HG03558 (cell line): ENCODE measurements around the gene PIK3R5.
"Not testable (repeated sequence)": the region's sequence is repeated elsewhere in the genome, so short reads cannot be mapped to it uniquely, and the experiment has no call there.

ENCODE experiments used
- ATAC-seq: cut with Tn5 transposase; IDR thresholded peaks from one replicate; pipeline ENCODE4 v1.9.1; 2021; ENCODE audit warnings: moderate number of reproducible peaks; ENCODE audit not compliant: unreplicated experiment; ENCODE audit errors: extremely low read depth

Gene PIK3R5

DNA sequence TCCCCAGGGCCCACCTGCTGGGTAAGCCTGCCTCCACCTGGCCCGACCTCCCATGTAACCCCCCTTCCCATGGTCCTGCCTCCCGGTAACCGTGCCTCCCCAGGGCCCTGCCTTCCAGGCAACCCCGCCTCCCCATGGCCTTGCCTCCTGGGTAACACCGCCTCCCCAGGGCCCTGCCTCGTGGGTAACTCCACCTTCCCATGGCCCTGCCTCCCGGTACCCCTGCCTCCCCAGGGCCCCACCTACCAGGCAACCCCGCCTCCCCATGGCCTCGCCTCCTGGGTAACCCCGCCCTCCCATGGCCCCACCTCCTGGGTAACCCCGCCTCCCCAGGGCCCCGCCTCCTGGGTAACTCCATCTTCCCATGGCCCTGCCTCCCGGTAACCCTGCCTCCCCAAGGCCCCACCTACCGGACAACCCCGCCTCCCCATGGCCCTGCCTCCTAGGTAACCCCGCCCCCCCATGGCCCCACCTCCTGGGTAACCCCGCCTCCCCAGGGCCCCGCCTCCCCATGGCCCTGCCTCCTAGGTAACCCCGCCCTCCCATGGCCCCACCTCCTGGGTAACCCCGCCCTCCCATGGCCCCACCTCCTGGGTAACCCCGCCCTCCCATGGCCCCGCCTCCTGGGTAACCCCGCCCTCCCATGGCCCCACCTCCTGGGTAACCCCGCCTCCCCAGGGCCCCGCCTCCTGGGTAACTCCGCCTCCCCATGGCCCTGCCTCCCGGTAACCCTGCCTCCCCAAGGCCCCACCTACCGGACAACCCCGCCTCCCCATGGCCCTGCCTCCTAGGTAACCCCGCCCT lies 80.1 kb downstream of the PIK3R5 start:
- not testable (repeated sequence) for ATAC-seq

DNA sequence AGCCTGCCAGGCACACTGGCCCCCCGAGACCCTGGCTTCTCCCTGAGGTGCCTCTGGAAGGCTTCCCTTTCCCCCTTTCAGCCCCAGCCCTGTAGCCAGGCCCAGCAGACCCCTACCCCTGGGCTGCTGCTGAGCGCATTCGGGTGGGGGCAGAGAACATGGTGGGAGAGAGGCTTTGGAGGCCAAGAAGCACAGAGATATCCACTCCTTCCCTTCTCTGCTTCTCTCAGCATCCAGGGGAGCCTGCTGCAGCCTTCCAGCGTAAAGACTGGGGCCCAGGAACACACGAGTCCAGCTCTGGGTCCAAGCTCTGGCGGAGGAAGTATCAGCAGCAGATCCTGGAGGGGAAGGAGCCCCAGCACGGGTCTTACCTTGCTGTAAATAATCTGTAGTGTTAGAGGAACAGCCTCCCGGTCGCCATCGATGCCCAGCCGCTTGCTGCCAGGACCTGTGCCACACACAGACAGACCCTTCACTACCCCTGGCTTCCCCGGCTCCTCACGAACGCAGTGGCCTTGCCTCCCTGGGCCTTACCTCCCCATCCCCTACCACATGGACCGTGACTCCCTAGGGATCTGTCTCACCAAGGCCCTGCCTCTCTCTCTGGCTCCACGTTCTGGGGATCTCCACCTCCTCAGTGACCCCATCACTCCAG lies 81.0 kb downstream of the PIK3R5 start:
- no peak for ATAC-seq

DNA sequence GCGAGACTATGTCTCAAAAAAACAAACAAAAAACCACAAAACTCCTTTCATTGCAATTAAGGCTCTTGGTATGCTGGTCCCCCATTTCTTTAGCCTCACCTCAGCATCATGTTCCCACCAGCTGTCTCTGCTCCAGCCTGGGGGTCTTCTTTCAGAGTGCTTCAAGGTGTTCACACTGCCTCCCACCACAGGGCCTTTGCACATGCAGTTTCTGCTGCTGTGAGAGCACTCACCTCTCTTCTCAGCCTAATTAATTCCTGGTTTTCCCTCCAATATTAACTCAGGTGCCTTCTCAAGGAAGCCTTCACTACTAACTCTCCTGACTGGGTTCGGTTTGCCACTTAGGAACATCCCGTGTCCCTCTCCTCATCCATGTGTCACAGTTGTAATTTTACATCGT lies 82.2 kb downstream of the PIK3R5 start:
- no peak for ATAC-seq

DNA sequence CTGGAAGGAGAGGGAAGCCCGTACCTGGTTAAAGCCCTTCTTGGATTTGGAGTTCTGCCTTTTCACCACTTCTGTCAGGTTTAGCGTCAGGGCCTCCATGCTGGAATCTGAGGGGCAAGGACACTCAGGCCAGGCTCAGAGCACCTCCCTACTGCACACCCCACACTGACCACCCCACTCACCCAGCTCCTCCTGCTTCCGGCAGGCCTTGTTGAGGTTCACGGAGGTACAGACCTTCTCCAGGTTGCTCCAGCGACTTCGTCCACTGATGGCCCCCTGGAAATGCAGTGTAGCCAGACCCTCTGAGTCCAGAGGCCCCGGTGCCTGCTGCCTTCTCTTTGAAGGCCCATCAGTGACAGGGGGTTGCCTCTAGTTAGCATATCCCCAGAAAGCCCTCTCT lies 83.9 kb downstream of the PIK3R5 start:
- no peak for ATAC-seq

DNA sequence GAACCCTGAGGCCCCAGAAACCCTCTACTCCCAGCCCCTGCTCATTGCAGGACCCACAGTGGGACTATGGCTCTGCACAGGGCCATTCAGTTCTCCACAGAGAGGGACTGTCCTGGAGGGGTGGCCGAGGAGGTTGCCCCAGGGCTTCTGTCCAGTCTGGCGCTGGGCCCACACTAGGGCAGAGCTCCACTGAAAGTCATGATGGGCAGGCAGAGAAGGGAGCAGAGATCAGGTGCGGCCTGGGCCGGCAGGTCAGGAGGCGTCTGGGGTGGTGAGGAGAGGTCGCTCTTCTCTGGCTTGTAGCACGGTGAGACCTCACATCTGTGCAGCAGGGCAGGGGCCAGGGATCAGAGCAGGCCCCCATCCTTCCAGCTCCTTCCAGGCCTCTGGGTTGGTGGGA lies 85.0 kb downstream of the PIK3R5 start:
- no peak for ATAC-seq

DNA sequence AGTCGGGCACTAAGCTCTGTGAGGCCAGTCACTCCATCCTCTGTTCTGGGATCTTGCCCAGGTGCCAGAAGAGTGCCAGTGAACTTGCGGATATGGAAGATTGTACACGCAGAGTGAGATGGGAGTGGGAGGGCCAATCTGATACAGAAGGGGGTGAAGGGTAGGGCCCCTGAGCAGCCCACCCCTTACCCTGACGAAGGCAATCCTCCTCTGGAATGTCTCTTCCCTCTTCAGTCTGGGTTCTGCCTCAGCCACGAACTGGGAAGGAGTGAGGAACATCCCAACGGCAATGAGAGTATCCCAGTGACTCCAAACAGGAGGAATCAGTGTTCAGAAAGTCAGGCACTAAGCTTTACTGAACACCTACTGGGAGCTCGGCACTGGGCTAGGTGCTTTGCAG lies 86.1 kb downstream of the PIK3R5 start:
- no peak for ATAC-seq

DNA sequence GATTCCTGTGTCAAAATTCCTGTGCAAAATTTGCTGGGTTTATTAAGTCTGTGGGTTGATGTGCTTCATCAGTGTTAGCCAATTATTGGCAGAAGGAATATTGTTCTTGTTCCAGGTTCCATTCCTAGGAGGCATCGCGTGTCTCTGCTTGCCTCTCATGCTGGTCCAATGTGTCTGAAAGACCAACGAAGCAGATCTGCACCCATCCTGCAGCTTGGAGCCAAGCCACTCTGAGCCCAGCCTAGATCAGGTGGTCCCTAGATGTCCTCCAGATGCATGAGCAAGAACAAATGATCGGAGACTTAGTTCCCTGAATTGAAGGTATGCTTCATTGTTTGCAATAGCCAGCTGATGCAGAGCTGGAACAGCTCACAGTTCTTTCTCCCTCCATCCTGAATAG lies 87.5 kb downstream of the PIK3R5 start:
- no peak for ATAC-seq

DNA sequence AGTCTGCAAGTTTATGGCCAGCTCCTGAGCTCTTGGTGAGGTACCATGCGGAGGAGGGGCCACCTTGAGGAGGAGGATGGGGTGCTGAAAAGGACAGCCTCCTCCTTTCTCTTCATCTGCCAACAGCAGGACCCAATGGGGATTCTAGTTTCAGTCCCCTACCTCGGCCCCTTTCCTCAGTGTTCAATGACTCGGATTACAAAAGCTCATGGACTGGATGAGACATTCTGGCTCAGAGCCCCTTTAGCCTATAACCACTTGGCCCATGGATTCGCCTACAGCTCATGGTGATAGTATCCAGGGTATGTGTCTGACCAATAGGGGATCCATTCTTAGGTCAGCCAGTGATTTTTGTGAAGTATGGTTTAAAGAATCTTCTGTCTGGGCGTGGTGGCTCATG lies 89.5 kb downstream of the PIK3R5 start:
- ATAC-seq = no peak

DNA sequence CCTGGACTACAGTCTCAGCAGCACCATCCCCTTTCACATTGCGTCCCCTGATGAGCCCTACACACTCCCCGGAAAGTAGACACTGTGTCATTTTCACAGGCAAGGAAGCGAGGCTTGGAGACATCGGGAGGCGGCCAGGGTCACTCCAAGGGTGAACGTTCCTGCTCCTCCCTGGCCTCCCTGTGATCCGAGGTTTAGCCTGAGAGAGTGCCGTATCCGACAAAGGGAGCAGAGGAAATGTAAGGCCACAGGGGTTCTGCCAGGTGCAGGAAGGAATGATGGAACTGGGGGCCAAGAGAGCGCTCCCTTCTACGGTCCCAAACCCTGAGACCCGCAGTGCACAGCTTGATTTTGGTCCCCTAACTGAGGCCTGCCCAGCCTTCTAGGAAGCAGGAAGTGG lies 90.1 kb downstream of the PIK3R5 start:
- no peak for ATAC-seq

DNA sequence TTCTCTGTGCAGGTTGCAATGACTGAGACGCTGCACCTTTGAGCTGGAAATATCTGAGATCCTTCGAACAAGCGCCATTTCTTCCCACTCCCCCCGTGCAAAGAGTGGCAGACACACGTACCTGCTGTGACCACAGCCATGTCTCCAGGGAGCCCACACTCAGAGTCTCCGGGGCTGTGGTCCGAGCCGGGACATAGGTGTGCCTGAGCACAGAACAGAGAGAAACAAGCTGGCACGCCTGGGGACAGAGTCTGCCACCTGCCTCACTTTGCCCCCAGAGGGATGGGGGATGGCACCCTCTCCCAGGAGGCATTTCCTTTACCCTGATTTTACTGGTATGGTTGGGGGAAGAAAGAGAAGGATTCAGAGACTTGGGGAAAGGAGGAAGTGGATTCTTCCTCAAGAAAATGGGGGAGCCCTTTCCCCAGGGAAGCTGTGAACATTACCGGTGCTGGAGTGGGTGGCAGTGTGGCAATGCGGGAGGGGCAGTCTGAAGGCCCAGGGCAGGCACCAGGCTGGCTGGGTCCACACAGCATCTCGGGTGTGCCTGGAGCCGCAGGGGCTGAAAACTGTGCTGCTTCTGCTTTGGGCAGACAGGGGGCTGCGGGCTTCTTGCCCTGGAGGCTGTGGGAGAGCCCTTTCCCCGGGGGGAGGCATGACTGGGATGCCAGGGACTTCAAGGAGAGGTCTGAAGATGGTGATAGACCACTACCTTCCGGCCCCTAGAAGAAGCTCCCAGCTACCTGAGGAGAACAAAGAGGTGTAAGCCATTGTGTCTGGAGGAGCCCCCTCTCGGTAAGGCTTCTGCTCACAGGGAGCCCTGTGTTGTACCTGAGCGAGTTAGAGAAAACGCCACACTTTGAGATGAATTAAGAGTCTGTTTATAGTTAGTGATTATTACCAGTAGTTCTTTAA lies 91.4 kb downstream of the PIK3R5 start:
- no peak for ATAC-seq

DNA sequence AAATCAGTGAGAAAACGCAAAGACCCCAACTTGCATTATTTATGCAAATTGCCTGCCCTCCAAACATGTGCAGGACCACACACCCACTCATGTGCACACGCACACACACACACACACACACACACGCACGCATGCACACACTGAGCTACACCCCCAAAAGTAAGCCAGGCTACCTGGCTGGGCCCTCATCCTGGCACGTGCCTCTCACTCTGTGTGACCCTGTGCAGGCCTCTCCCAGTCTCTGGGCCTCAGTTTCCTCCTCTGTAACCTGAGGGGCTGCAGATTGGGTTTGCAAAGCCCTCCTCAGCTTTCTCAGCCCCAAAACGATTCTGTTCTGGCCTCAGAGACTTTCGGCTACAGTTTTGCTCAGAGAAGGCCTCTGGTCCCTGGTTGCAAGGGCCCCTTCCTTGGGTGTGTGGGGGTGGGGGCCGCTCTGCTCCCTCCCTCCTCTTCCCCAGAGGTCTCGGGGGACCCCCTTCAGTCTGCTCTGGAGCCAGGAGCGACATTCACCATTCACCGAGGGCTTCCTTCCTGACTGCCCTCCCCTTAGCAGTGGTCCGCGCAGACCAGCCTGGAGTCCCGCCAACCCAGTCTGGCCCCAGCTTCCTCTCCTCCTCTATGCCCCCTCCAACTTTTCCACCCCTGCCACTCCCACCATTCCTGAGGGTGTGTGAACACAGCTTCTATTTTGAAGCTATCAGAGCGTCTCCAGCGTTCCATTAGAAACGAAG lies 92.6 kb downstream of the PIK3R5 start:
- ATAC-seq = no peak

DNA sequence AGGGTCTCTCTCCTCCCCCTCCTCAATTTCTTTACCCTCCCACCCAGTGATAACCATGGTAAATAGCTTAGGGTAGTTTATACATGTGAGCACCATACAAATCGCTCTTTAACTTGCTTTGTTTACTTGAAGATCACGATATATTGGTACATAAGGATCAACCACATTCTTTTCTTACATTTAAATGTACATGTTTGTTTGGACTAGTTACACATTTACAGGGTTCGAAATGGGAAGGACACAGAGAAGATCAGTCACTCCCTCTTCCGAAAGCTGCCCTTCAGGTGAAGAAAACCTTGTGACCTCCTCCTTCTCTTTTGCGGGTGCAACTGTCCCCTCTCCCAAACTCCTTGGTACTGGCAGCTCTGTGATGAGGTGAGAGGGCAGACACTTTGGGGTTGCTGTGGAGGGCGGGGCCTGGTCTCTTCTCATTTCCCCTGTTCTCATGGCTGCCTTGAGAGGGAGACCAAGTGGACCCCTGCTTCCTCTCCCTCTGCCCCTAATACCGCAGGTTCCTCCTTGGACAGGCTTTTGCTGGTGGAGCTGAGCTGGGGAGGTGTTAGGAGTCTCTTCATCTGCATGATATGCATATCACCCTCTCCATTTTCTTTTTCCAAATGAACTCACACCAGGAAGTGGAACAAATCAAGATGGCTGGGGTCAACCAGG lies 93.3 kb downstream of the PIK3R5 start:
- ATAC-seq = no peak

DNA sequence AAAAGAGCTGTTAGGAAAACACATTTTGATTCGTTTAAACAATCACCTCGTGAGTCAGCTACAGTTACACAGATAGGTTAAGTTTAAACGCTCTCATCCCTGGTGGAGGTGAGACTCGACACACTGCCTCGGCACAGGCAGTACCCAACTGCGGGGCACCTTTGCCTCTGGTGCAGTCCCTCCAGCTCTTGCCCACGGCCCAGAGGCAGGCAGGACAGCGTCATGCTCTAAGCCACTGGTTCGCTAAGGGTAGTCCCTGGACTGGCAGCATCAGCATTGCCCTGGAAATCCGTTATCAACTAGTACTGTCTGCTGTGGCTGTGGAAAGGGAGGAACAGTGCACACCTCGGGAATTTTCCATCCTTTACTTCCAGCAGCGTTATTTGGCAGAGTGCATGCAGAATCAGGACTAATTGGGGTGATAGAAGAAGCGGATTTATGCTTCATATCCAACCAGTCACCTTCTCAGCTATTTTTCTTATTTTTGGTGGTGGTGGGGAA lies 94.4 kb downstream of the PIK3R5 start:
- no peak for ATAC-seq

DNA sequence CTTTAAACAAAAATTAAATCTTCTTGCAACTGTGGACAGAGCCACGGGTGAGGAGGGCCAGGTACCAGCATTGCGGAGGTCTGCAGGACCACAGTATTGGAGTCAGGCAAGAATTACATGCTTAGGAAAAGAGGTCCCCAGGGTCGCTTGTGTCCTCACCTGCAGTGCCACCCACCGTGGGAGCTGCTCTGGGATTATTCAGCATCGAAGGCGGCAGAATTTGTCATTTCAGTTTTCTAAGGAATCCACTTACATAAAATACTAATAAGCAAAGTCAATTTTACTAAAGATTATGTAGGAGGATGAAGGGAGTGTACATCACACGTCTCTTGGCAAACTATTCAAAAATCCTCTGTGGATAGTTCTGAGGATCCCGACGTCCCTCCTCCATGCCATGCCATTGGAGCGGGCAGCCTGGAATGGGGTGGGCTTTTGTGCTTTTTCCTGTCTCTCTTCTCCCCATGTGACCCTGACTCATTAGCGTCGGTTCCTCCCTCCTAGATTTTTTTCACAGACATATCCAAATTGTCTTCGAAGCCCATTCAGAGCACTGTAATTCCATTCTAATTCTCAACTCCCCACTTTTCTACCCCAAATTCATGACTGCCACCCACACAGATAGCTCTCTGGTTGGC lies 95.0 kb downstream of the PIK3R5 start:
- no peak for ATAC-seq

DNA sequence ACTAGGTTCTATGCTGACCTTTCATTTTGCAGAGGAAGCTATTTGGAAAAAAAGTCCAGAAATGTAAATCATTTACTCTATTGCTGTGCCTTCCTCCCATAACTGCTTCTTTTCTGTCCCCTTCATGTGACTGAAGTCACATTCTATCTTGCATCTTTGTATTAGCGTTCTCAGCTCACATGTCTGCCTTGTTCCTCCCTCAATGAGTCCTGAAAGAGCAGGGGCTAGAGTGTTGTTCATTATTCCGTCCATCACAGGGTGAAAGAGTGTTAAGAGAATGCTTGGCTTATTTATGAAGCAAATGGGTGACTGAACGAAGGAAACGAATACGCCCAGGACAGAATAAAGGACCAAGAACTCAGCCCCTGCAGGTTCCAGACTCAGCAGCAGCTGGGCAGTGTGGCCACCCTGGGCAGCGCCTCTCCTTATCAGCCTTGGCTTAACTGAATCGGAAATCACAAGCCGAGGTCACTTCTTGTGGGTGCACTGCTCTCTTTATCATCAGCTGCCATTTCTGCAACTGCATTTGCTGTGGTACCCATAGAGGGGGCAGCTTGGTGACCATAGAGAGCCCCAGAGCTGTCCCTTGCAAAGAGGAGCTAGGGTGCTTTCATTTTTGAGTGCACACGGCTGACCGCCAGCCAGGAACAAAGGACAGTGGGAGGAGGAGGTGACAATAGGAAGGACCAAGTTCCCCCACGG lies 96.2 kb downstream of the PIK3R5 start:
- ATAC-seq = no peak

DNA sequence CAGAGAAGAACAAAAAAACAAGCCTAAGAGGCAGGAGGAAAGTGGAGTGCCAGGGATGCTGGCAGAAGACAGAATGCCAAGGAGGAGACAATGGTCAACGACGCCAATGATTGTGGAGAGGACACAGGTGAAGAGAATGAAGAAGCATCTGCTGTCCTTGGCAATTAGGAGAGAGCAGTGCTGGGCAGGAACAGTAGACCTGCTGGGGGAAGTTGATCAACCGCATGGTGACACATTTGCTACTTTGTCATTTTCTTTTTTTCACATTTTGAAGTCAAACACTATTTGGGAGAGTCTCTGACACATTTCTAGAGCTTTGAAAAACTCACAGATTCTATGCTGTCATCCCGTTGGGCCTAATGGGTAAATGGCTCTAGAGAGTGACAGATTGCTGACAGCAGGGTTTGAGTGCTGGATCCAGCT lies 97.0 kb downstream of the PIK3R5 start:
- ATAC-seq = no peak

DNA sequence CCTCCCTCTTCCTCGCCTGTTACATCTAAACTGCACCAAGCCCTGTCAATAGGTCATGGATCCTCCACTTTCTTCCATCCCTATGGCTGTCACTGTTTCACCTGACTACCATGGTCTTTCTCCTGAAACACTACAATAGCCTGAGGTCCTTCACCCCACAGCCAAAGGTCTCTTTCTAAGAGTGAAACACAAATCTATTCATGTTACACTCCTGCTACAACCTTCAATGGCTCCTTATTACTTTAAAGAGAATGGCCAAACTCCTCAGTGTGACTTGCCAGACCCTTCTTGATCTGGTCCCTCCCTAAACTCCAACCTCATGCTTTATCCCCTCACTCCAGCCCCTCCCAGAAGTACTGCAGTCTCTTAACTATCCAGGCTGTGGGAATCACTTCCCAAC lies 97.4 kb downstream of the PIK3R5 start:
- ATAC-seq = no peak

DNA sequence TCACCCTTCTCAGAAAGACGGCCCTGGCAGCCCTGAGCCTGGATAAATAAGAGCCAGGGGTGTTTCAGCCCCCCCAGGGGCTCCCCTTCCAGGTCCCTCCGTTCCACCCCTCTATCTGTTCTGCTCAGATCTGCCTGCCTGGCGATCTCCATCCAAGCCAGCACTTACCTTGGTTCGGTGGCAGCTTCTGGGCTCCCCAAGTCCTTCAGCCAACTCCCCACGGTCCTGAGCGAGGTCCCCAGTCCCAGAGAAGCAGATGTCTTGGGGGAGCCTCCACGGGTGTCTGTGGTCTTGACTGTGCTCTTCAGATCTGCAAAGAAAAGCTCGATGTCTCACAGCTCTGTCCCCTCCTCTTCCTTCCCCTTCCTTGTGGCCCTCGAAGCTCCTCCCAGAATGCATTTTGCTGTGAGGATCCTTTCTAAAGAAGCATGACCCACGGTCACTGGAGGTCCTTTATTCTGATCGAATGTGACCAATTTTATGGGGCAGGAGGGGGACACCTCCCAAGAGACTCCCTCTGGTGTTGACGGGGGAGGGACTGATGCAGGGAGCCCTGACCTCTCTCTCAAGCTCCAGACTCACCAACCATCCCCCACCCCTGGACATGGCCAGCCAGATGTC lies 98.0 kb downstream of the PIK3R5 start, which contains the start of gene PIK3R6:
TSS of gene PIK3R6 (minus strand) at position 314 of the 621 bp plus-strand sequence. CDS start 17,880 bp downstream, outside the sequence.
- ATAC-seq = no peak
